Hematopoietic multipotent progenitor cell treated with erythropoietin and hydrocortisone succinate and interleukin-3 and kit ligand, for 8 days (in vitro differentiated cells): ENCODE data around the gene BRD1.
A peak's percentile ranks its signal among the peaks of the same experiment; 100 is the strongest.

ENCODE experiments used
- DNase-seq: peaks from one replicate; pipeline ENCODE4 v3.0.0-alpha.2; 2015

Gene BRD1

DNA sequence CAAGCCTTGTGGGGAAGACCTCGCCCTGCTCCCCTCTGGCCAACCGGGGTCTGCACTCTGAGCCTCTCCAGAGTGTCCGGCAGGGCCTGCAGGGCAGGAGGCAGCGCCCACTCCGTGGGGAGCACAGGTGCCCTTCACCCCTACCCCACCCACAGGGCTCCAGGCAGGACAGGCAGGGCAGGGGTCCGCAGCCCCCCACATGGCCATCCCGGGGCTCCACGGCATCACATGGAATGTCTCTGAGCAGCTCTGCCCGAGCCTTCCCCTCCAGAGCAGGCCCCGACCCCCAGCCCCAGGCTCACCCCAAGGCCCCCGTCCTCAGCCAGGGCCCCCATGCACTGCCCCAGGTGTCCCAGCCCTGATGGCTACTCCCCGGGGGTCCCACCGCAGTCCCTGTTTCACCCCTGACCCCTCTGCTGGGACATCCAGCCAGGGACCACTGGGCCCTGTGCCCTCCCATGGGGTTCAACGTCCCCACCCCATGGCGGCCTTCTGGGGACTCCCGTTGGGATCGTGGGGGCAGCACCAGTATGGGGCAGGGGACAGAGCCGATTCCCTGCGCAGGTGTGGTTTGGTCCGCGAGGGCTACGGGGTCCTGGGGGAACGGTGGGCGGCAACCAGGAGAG lies 77.7 kb downstream of the BRD1 start:
- no peak for DNase-seq

- no peak for DNase-seq
Measured at GRCh38 chr22:49749227-49749626, 78.4 kb downstream of the BRD1 start.

DNA sequence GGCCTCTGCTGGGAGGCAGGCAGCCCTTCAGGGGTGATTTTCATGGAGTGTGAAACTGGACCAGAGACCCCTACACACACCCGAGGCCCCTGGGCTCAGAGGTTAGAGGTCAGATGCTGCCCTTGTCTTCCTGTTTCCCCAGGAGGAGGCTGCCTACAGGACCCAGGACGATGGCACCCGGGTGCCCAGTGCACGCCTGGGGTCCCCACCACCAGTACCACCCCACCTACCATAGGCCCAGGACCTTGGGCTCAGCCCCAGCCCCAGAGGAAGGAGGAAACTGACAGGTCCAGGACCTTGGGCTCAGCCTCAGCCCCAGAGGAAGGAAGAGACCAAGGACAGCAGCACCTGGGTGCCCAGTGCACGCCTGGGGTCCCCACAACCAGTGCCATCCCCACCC lies 79.2 kb downstream of the BRD1 start:
- no peak for DNase-seq

- DNase-seq: no peak
Measured at GRCh38 chr22:49747716-49748115, 80.0 kb downstream of the BRD1 start.

DNA sequence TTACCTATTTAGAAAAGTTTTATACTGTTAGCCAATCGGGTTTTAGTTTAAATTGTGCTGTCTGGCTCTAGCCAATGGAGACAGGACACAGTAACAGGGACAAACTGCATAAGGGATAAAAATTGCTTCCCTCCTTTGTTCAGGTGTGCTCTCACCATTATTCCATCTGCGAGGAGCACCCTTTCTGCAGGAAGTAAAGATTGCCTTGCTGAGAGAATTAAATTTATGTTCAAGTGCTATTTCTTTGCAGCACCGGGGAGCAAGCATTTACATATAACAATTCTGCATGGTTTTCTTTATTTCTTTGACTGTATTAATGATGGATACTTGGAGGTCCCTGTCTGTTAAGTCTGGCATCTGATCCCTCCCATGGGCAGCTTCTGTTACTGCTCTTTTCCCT lies 80.5 kb downstream of the BRD1 start:
- no peak for DNase-seq

GRCh38 chr22:49746065-49746464 lies 81.6 kb downstream of the BRD1 start:
- DNase-seq: no peak

- DNase-seq: no peak
Measured at GRCh38 chr22:49740242-49740641, 87.4 kb downstream of the BRD1 start.

DNA sequence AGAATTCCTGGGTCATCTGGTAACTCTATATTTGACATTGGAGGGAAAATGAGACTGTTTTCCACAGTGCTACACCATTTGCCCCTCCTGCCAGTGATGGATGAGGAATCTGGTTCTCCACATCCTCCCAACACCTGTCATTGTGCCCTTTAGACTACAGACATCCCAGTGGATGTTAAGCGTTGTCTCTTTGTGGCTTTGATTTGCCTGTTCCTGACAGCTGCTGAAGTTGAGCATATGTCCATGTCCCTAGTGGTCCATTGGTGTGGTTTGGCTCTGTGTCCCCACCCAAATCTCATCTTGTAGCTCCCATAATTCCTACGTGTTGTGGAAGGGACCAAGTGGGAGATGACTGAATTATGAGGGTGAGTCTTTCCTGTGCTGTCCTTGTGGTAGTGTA lies 88.5 kb downstream of the BRD1 start:
- no peak for DNase-seq

DNA sequence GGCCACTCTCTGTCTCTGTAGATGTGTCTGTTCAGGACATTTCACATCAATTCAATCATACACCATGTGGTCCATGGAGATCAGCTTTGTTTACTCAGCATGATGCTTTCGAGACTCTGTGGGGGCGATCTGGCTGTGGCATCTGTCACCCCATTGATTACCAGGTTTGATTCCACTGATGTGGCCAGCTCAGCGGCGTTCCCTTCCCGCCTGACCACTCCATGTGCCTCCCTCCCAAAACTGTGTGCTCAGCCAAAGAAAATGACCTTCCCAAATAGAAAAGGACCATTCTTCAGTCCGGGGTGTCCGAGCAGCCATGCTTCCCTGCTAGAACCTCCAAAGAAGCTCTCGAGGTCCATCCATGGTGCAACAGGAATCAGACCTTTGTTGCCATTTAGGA lies 89.1 kb downstream of the BRD1 start:
- no peak for DNase-seq

DNA sequence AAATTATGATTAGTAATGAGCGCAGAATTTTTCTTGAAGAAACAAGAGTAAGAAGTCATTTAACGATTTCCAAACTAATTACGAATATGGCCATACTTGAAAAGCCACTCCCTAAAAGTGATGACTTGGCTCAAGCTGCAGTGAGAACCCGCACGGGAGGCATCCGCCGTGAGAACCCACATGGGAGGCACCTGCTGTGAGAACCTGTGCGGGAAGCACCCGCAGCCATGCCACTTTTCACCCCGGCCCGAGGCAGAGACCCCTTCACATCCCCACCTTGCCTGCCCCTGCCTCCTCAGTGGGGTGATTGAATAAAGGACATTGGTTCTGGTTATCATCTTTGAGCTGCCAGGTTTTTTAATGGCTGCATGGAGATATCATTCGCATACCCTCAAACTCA lies 89.7 kb downstream of the BRD1 start:
- DNase-seq: no peak

DNA sequence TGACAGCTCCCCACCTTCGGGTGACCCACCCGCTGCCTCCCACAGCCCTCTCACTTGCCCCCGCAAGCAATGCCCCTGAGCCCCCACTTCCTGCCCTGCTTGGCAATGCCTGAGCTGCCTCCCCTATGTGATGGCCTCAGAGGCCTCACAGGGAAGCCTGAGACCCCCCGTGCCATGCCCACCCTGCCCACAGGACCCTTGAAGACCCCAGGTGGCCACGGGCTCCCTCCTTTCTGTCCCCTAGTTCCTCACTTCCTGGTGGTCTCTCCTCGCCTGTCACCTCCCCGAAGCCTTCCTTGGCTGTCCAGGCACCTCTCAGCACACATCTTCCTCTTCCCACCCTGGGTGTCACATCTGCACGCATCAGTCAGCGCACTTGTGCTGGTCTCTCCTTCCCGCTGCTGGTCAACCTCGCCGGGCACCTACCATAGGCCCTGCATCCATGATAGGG lies 90.5 kb downstream of the BRD1 start:
- DNase-seq: no peak

DNA sequence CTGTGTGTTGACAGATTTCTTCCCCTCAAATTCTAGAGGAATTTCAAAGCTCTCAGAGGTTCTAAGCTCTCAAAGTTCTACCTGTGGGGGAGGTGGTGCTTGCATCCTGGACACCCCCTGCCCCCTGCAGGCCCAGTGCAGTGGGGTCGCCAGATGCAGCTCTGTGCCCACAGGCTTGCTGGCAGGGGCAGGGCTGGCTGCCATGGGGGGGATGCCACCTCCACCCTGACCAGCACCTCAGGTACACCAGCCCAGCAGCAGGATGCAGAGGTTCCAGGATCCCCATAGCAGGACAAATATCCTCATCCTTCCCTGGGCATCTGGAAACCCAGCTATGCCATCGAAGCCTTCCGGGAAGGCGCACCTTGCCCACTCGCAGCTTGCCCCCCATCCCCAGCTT lies 91.1 kb downstream of the BRD1 start:
- DNase-seq: no peak

GRCh38 chr22:49735901-49736421 lies 91.7 kb downstream of the BRD1 start:
- no peak for DNase-seq

GRCh38 chr22:49735411-49735900 lies 92.2 kb downstream of the BRD1 start:
- peak; percentile 10 for DNase-seq

- DNase-seq: no peak
Measured at GRCh38 chr22:49734882-49735281, 92.8 kb downstream of the BRD1 start.

DNA sequence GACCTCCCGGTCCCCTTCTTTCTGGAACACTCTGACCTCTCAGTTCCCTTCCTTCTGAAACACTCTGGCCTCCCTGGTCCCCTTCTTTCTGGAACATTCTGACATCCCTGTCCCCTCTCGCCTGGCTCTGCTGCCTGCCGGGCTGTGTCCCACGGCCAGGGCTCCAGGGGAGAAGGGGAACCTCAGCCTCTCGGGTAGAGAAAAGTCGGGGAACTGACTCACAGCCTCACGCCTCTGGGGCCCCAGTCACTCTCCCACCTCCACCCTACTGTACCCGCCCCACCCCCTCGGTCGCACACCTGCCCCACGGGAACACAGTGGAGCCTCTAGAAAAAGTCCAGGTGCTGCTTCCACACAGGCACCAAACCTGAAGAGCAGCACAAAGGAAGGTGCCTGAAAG lies 93.3 kb downstream of the BRD1 start:
- DNase-seq: no peak

DNA sequence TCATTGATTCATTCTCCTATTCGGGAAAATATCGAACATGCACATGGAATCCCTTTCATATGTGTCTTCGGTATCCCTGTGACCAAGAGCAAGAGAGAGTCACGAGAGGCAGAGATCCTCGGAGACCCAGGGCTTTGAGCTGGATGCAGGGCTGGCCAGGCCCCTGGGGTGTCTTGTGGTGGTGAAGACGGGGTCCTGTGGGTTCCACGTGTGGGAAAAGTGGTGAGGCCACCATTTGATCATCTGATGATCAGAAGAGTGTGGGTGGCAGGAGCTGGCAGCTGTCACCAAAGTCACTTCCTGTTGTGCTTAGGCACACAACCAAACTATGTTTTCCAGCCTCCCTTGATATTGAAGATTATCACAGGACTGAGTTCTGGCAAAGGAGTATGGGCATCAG lies 94.0 kb downstream of the BRD1 start:
- DNase-seq: no peak

- DNase-seq: no peak
Measured at GRCh38 chr22:49730656-49731055, 97.0 kb downstream of the BRD1 start.

DNA sequence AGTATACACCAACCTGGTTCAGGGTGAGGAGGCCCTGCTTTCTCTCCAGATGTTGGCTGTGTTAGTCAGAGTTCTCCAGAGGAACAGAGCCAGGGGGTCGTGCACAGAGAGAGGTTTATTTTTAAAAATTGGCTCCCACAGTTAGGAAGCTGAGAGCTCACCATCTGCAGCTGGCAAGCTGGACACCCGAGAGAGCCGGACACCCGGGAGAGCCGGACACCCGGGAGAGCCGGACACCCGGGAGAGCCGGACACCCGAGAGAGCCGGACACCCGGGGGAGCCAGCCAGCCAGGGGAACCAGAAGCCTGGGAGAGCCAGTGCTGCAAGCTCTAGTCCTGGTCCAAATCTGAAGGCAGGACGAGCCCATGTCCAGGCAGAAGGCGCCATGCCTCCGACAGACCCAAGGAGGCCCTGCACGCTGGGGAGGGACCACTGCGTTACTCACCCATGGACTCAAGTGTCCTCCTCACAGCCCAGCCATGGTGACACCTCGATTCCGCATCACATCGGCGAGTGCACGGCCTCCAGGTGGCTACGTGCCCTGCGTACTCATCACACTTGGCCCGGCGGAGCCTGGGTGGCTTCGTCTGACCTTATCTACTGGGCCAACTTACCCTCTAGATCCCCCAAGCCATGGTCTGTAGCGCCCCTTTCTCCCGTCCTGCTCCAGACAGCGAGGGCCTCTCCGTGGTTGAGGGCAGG lies 99.0 kb downstream of the BRD1 start:
- DNase-seq: no peak

DNA sequence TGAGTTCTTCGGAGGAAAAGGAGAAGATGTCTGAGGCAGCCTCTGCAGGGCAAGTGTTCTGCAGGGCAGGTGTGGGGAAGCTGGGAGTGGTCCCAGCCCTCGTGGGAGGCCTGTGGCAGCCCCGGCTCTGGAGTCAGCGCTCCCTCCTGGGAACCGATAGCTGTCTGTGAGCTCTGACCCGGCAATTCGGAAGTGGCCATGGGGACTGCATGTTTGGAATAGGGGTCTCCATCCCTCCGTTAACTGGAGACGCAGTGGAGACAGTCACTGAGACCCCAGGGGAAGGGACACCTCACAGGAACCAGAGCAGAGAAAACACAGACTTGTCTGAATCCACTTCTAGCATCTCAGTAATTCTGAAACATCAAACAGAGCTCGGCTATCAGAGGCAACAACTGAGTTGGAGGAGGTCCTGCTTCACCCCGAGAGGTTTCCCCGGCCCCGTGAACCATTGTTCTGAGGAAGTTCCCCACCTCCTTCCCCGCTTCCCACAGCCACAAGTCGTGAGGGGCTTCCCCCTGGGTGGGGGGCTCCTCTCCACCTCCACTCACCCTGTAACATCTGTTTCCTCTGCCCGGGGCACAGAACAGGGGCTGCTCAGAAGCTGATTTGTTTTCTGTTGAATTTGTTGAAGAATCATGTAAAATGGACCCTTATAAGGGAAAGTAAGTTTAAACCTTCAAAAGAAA lies 99.6 kb downstream of the BRD1 start:
- DNase-seq: no peak

DNA sequence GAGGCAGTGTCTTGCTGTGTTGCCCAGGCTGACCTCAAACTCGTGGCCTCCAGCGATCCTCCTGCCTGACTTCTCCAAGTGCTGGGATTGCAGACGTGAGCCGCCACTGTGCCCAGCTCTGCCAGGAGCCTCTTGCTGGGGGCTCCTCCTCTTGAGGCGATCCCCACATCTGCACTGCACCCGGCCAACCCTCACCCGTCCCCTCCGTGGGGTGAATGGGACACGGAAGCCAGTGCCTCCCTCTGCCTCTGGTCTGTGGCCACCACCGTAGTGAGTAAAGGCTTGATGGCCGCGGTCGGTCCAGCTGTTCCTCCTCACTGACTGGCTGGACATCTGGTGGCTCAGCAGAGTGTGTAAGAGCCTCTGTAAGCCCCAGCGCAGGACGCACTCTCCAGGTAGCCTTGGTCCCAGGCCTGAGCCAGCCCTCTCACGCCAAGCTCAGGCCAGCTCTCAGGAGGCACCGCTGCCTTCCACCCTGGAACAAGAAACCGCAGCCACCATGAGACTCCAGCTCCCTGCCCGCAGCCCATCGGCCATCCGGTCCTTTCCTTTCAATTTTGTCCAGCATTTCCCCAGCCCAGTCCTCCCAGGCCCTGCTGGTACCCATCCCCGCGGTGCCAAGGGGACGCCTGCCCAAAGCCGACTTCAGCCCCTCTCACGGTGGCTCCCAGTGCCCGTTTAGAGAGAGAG lies 100.3 kb downstream of the BRD1 start:
- DNase-seq: no peak

GRCh38 chr22:49726701-49727101 lies 101.0 kb downstream of the BRD1 start:
- DNase-seq: no peak

GRCh38 chr22:49726022-49726681 lies 101.5 kb downstream of the BRD1 start:
- DNase-seq: no peak
